SK-N-SH (cell line): ENCODE data around the gene CALML6. TPM values are rescaled to one million over a fixed set of nuclear protein-coding genes. Genes with fewer than 3 reads are reported as not detected.

ENCODE experiments used
- CTCF ChIA-PET: fragments of 300-600, 350-600 bp; formaldehyde crosslinking; extraction: SDS; loops from one replicate; lab custom pipeline; 2021; lab: Yijun Ruan, JAX
- POLR2A ChIA-PET: fragments of 350-600 bp; sonication (Branson Sonifier 250); formaldehyde crosslinking; extraction: SDS; loops from one replicate; lab custom pipeline; 2020; ENCODE audit warnings: antibody characterized with exemption, inconsistent platforms; lab: Yijun Ruan, JAX
- DNase-seq: peaks from one replicate; pipeline ENCODE4 v3.0.0; 2012
- H2AFZ ChIP-seq: fragments of 200-600 bp; sonication (generic); 2 replicates; pipeline ENCODE4 v1.8.1; 2016; ENCODE audit warnings: antibody characterized with exemption, mild to moderate bottlenecking, low read depth
- H3F3A ChIP-seq: fragments of 200-600 bp; sonication (generic); replicated peaks from 2 replicates; pipeline ENCODE3; 2016; ENCODE audit warnings: antibody characterized with exemption, mild to moderate bottlenecking; ENCODE audit not compliant: insufficient read depth
- H3K27ac ChIP-seq, 2 experiments: fragments of 200-500 bp in 1 of 2; fragments of 200-600 bp in 1 of 2; sonication (Bioruptor generic) in 1 of 2; sonication (generic), shearing (Covaris generic) in 1 of 2; 2 replicates each; pipeline versions ENCODE4 v1.5.1 to v1.6.1; 2014 to 2016; ENCODE audit warnings: low read depth in 2 of 2, inconsistent platforms in 1 of 2, low read length in 1 of 2, mild to moderate bottlenecking in 1 of 2, mixed read lengths in 1 of 2
- H3K27me3 ChIP-seq: fragments of 200-600 bp; sonication (generic), shearing (Covaris generic); 2 replicates; pipeline ENCODE4 v1.6.1; 2016; ENCODE audit warnings: mixed run types; ENCODE audit not compliant: insufficient read depth
- H3K36me3 ChIP-seq, 2 experiments: fragments of 200-500 bp in 1 of 2; fragments of 200-600 bp in 1 of 2; sonication (Bioruptor generic) in 1 of 2; sonication (generic) in 1 of 2; replicated peaks in 1 of 2; 2 replicates each; pipeline versions ENCODE3 to v1.5.1; 2014 to 2016; ENCODE audit warnings: low read length in 1 of 2, mild to moderate bottlenecking in 1 of 2; ENCODE audit not compliant: insufficient read depth in 2 of 2, control insufficient read depth in 1 of 2
- H3K4me1 ChIP-seq, 2 experiments: fragments of 200-500 bp in 1 of 2; fragments of 200-600 bp in 1 of 2; sonication (Bioruptor generic) in 1 of 2; sonication (generic), shearing (Covaris generic) in 1 of 2; 2 replicates each; pipeline versions ENCODE4 v1.5.1 to v1.6.1; 2014 to 2016; ENCODE audit warnings: low read depth in 1 of 2, low read length in 1 of 2, mixed run types in 1 of 2; ENCODE audit not compliant: insufficient read depth in 2 of 2, control insufficient read depth in 1 of 2
- H3K4me2 ChIP-seq: fragments of 200-600 bp; sonication (generic), shearing (Covaris generic); 2 replicates; pipeline ENCODE4 v1.6.1; 2017; ENCODE audit warnings: mixed run types
- H3K4me3 ChIP-seq, 2 experiments: fragments of 200-500 bp in 1 of 2; fragments of 200-600 bp in 1 of 2; sonication (Bioruptor generic) in 1 of 2; sonication (generic), shearing (Covaris generic) in 1 of 2; 2 replicates each; pipeline versions ENCODE4 v1.5.1 to v1.8.1; 2014 to 2016; ENCODE audit warnings: low read depth in 2 of 2, inconsistent platforms in 1 of 2, low read length in 1 of 2, mild to moderate bottlenecking in 1 of 2, mixed read lengths in 1 of 2, moderate library complexity in 1 of 2
- H3K79me2 ChIP-seq: fragments of 200-600 bp; sonication (generic); 2 replicates; pipeline ENCODE4 v1.8.1; 2017; ENCODE audit warnings: mild to moderate bottlenecking; ENCODE audit not compliant: insufficient read depth
- H3K9ac ChIP-seq: fragments of 200-600 bp; sonication (generic); 2 replicates; pipeline ENCODE4 v1.6.1; 2017; ENCODE audit warnings: mixed run types
- H3K9me2 ChIP-seq: fragments of 200-600 bp; sonication (generic); 2 replicates; pipeline ENCODE4 v1.6.1; 2017; ENCODE audit warnings: mixed run types
- H3K9me3 ChIP-seq: fragments of 200-600 bp; sonication (generic); 2 replicates; pipeline ENCODE4 v1.6.1; 2017; ENCODE audit warnings: mixed run types, mild to moderate bottlenecking, moderate library complexity
- H4K20me1 ChIP-seq: fragments of 200-600 bp; sonication (generic); 2 replicates; pipeline ENCODE4 v1.6.1; 2017; ENCODE audit warnings: mild to moderate bottlenecking, mixed run types; ENCODE audit not compliant: insufficient read depth
- CHD2 ChIP-seq: fragments of 150-350 bp; IDR thresholded peaks from 2 replicates; pipeline ENCODE4 v1.6.1; 2018; ENCODE audit warnings: low read length; ENCODE audit not compliant: partially characterized antibody
- ELF1 ChIP-seq: IDR thresholded peaks from 2 replicates; pipeline ENCODE4 v1.4.0; 2012
- EP300 ChIP-seq, 2 experiments: IDR thresholded peaks; 2 replicates each; pipeline versions ENCODE4 v1.4.0 to v1.6.1; 2012; ENCODE audit warnings: borderline replicate concordance in 1 of 2, low read depth in 1 of 2, low read length in 1 of 2
- FOSL2 ChIP-seq: IDR thresholded peaks from 2 replicates; pipeline ENCODE4 v1.4.0; 2012; ENCODE audit warnings: low read depth, mild to moderate bottlenecking, moderate library complexity, borderline replicate concordance
- FOXJ3 ChIP-seq: sonication (generic); formaldehyde crosslinking; IDR thresholded peaks from 2 replicates; pipeline ENCODE4 v1.5.1; 2020; ENCODE audit warnings: mild to moderate bottlenecking, missing genetic modification reagents
- FOXM1 ChIP-seq: IDR thresholded peaks from 2 replicates; pipeline ENCODE4 v1.4.0; 2012; ENCODE audit warnings: low read depth, mild to moderate bottlenecking
- GATA2 ChIP-seq: sonication (generic); formaldehyde crosslinking; IDR thresholded peaks from 2 replicates; pipeline ENCODE4 v1.5.0; 2020; ENCODE audit warnings: mild to moderate bottlenecking, missing genetic modification reagents
- JUND ChIP-seq: IDR thresholded peaks from 2 replicates; pipeline ENCODE4 v1.4.0; 2012
- MEF2A ChIP-seq: IDR thresholded peaks from 2 replicates; pipeline ENCODE4 v1.4.0; 2012; ENCODE audit warnings: low read depth, borderline replicate concordance
- MXI1 ChIP-seq: IDR thresholded peaks from 2 replicates; pipeline ENCODE4 v1.6.1; 2012; ENCODE audit warnings: mild to moderate bottlenecking, low read depth, low read length, improper control_type of control experiment
- NFIC ChIP-seq: IDR thresholded peaks from 2 replicates; pipeline ENCODE4 v1.4.0; 2012; ENCODE audit warnings: borderline replicate concordance
- POLR2AphosphoS5 ChIP-seq: IDR thresholded peaks from 2 replicates; pipeline ENCODE4 v1.6.1; 2012; ENCODE audit warnings: low read depth, low read length
- RAD21 ChIP-seq: IDR thresholded peaks from 2 replicates; pipeline ENCODE4 v1.6.1; 2012; ENCODE audit warnings: mild to moderate bottlenecking, low read length
- RCOR1 ChIP-seq: fragments of 150-350 bp; IDR thresholded peaks from 2 replicates; pipeline ENCODE4 v1.6.1; 2017; ENCODE audit warnings: antibody characterized with exemption, low read length
- SMC3 ChIP-seq: IDR thresholded peaks from 2 replicates; pipeline ENCODE4 v1.6.1; 2012; ENCODE audit warnings: low read depth, low read length, improper control_type of control experiment
- TAF1 ChIP-seq: IDR thresholded peaks from 2 replicates; pipeline ENCODE4 v1.6.1; 2012; ENCODE audit warnings: low read depth, mild to moderate bottlenecking, low read length, moderate library complexity, borderline replicate concordance
- TEAD4 ChIP-seq: IDR thresholded peaks from 2 replicates; pipeline ENCODE4 v1.4.0; 2012; ENCODE audit warnings: mild to moderate bottlenecking, borderline replicate concordance; ENCODE audit not compliant: insufficient read depth
- YY1 ChIP-seq: IDR thresholded peaks from 2 replicates; pipeline ENCODE4 v1.4.0; 2012; ENCODE audit warnings: low read depth, mild to moderate bottlenecking
- WGBS: methylation state at CpG from one replicate; pipeline ENCODE4 v1.1.6; 2017; ENCODE audit warnings: low lambda C conversion rate; 5-methylcytosine and 5-hydroxymethylcytosine counted together
- polyA plus RNA-seq, 3 experiments: library from polyadenylated mRNA; depleted of rRNA; stranded (reverse); fragments of >200 nt; gene quantifications; 2 replicates each; pipeline ENCODE4 v1.2.3, GENCODE V29; 2012
- TF ChIP-seq, protein P1 (sequence below): IDR thresholded peaks from 2 replicates; pipeline ENCODE4 v1.4.0; 2012; ENCODE audit warnings: low read depth, borderline replicate concordance
- TF ChIP-seq, protein P2 (sequence below): IDR thresholded peaks from 2 replicates; pipeline ENCODE4; 2012
- TF ChIP-seq, protein P3 (sequence below): fragments of 150-350 bp; IDR thresholded peaks from 2 replicates; pipeline ENCODE4 v1.6.1; 2017; ENCODE audit warnings: antibody characterized with exemption, low read length, low read depth, borderline replicate concordance
- TF ChIP-seq, protein P4 (sequence below): IDR thresholded peaks from 2 replicates; pipeline ENCODE4 v1.4.0; 2012; ENCODE audit warnings: low read depth, borderline replicate concordance

CALML6 gene
- polyA plus RNA-seq, 1 of the 3 experiments (the other 2 are of a cell fraction): 0.87 TPM

DNA sequence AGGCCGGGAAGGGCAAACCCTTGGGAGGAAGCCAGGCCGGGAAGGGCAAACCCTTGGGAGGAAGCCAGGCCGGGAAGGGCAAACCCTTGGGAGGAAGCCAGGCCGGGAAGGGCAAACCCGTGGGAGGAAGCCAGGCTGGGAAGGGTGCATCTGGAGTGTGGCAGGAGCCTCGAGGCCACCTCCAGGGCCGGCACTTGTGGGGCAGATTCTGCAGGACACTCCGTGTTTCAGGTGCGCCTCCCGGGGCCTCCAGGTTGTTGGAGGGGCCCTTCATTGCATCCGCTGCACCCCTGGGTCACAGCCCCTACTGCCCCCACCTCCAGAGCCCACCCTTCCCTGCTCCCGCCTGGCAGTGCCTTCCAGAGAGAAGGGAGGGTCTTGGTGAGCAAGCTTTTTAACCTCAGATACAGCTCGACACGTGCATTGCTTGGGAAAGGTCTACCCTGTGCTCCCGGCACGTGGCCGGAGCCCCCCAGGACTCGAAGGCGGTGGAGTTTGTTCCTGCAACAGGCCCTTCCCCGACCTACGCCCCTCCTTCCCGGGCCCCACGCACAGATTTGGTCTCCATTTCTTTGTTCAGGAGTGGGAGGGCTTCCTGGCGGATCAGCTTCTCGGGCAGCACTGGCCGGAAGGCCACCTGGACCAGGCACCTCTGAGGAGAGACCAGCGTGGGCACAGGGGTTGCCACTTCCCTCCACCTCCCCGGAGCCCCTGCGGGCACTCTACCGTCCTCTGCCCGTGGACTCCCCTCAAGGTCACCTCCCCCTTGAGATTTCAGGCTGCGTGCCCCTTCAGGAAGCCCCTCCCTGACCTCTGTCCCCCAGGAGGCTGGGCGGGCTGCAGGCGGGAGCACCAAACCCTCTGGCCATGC, 13.4 kb downstream of the CALML6 start:
- WGBS: 67% methylated on average over 21 of the region's 34 CpGs
- Histone ChIP-seq H4K20me1 (no peaks in the 10 kb centered on the region), H3K4me3 (no peak overlapping the region), H3K9me2 (no peaks in the 10 kb centered on the region), H3K4me2 (no peak overlapping the region), H2AFZ (no peak overlapping the region), H3K27me3 (no peaks in the 10 kb centered on the region), H3K9ac (no peak overlapping the region), H3K27ac (no peak overlapping the region), H3K4me1 (no peaks in the 10 kb centered on the region), H3K36me3 (no peaks in the 10 kb centered on the region), H3K79me2 (no peaks in the 10 kb centered on the region), H3F3A (no peaks in the 10 kb centered on the region), H3K9me3 (no peaks in the 10 kb centered on the region)
- DNase-seq: no peak
- ChIA-PET POLR2A (no interaction called here), CTCF (interaction anchor here (1.2 to 1.4 kb wide), 2 partner anchors 15 to 116 kb away, joined by 5 to 8 read pairs; no protein-coding TSS in a partner anchor)
- TF ChIP-seq MEF2A: no peak
- no peak for TF ChIP-seq JUND
- TF ChIP-seq, protein P1, sequence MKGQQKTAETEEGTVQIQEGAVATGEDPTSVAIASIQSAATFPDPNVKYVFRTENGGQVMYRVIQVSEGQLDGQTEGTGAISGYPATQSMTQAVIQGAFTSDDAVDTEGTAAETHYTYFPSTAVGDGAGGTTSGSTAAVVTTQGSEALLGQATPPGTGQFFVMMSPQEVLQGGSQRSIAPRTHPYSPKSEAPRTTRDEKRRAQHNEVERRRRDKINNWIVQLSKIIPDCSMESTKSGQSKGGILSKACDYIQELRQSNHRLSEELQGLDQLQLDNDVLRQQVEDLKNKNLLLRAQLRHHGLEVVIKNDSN: no peak
- TF ChIP-seq NFIC: no peak
- TF ChIP-seq, protein P2, sequence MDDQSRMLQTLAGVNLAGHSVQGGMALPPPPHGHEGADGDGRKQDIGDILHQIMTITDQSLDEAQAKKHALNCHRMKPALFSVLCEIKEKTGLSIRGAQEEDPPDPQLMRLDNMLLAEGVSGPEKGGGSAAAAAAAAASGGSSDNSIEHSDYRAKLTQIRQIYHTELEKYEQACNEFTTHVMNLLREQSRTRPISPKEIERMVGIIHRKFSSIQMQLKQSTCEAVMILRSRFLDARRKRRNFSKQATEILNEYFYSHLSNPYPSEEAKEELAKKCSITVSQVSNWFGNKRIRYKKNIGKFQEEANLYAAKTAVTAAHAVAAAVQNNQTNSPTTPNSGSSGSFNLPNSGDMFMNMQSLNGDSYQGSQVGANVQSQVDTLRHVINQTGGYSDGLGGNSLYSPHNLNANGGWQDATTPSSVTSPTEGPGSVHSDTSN: no peak
- TF ChIP-seq, protein P3, sequence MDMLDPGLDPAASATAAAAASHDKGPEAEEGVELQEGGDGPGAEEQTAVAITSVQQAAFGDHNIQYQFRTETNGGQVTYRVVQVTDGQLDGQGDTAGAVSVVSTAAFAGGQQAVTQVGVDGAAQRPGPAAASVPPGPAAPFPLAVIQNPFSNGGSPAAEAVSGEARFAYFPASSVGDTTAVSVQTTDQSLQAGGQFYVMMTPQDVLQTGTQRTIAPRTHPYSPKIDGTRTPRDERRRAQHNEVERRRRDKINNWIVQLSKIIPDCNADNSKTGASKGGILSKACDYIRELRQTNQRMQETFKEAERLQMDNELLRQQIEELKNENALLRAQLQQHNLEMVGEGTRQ: no peak
- no peak for TF ChIP-seq MXI1
- TF ChIP-seq FOXJ3: no peak
- no peak for TF ChIP-seq SMC3
- no peak for TF ChIP-seq GATA2 (CRISPR knock-in tag)
- TF ChIP-seq CHD2: no peak
- TF ChIP-seq FOSL2: no peak
- no peak for TF ChIP-seq ELF1
- TF ChIP-seq RCOR1: no peak

DNA sequence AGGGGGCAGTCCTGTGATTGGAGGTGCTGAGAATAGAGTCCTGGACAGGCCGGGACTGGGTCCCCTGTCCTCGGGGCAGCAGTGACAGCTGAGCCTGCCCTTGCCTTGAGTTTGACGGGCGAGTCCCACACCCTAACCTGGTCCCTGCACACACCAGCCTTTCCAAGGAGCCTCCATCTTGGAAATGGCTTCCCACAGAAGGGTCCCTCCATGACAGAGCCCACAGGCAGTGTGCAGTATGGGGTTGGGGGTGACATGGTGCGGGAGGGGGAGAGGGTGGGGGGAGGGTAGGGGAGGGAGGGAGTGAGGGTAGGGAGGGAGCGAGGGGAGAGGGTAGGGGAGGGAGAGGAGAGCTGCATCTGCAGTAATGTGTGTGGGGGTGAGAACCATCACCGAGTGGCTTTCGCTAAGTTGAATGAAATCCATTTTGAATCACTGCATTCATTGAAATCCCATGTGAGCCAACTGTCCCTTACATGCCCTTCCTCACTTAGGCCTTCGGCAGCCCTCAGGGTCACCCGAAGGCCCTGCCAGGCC, 14.1 kb downstream of the CALML6 start:
- ChIA-PET CTCF (interaction anchor here (1.0 to 1.4 kb wide), 4 partner anchors 14 to 118 kb away, joined by 3 to 8 read pairs (median 6); no protein-coding TSS in a partner anchor), POLR2A (no interaction called here)
- DNase-seq: no peak
- WGBS: 65% methylated on average over 8 of the region's 10 CpGs
- no peak overlapping the region for H3K27ac ChIP-seq
- no peaks in the 10 kb centered on the region for H3K9me2 ChIP-seq
- H3K27me3 ChIP-seq: no peaks in the 10 kb centered on the region
- no peaks in the 10 kb centered on the region for H3K79me2 ChIP-seq
- no peak overlapping the region for H2AFZ ChIP-seq
- H3K4me2 ChIP-seq: no peak overlapping the region
- no peaks in the 10 kb centered on the region for H3K4me1 ChIP-seq
- H3K36me3 ChIP-seq: no peaks in the 10 kb centered on the region
- H3F3A ChIP-seq: peaks cover 6% of the 10 kb centered on the region
- H3K9me3 ChIP-seq: no peaks in the 10 kb centered on the region
- no peak overlapping the region for H3K4me3 ChIP-seq
- H4K20me1 ChIP-seq: no peaks in the 10 kb centered on the region
- no peak overlapping the region for H3K9ac ChIP-seq
- TF ChIP-seq ELF1 (no peak), GATA2 (CRISPR knock-in tag) (no peak), TEAD4 (no peak), TAF1 (no peak), NFIC (no peak), YY1 (no peak), FOXM1 (no peak), POLR2AphosphoS5 (no peak), JUND (no peak), RAD21 (no peak), EP300 (IDR thresholded peaks at IDR 0.05; ENCODE audit: borderline replicate concordance in 1 of 2, low read depth in 1 of 2, low read length in 1 of 2) (no peak)
- TF ChIP-seq, protein P4, sequence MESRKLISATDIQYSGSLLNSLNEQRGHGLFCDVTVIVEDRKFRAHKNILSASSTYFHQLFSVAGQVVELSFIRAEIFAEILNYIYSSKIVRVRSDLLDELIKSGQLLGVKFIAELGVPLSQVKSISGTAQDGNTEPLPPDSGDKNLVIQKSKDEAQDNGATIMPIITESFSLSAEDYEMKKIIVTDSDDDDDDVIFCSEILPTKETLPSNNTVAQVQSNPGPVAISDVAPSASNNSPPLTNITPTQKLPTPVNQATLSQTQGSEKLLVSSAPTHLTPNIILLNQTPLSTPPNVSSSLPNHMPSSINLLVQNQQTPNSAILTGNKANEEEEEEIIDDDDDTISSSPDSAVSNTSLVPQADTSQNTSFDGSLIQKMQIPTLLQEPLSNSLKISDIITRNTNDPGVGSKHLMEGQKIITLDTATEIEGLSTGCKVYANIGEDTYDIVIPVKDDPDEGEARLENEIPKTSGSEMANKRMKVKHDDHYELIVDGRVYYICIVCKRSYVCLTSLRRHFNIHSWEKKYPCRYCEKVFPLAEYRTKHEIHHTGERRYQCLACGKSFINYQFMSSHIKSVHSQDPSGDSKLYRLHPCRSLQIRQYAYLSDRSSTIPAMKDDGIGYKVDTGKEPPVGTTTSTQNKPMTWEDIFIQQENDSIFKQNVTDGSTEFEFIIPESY: no peak
- TF ChIP-seq, protein P3: no peak
